ENCODE results near the gene MMP19.

DNA sequence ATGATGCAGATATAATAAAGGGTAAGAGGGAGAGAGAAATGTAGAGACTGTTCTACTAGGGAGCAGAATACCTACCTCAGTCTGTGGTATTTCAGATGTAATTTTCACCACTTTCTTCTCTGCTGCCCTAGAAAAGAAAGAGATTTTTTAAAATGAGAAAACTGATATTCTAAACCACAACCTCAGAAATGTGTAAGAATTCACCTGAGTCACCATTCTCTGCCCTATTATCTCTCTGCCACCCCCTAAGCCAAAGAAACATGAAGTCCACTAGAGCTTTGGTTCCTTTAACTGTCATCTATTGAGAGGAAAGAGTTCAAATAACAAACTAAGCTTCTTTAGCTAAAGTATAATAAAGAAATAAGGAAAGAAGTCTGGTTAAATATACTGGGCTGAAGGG, 46.8 kb downstream of the MMP19 start:
- TF ChIP-seq EZH2phosphoT487 (IDR thresholded peaks at IDR 0.05): no peak
- TF ChIP-seq EZH2 (IDR thresholded peaks at IDR 0.05): no peak

Measured in neural progenitor cell (in vitro differentiated cells).